HG02870 (cell line): ENCODE data around the gene TMEM250.
"Not testable (repeated sequence)": the region's sequence is repeated elsewhere in the genome, so short reads cannot be mapped to it uniquely, and the experiment has no call there.

Experiments used
- ATAC-seq: cut with Tn5 transposase; IDR thresholded peaks from one replicate; pipeline ENCODE4 v1.9.1; 2021; ENCODE audit warnings: mild to moderate bottlenecking, moderate library complexity; ENCODE audit not compliant: unreplicated experiment

Gene TMEM250

GRCh38 chr9:136118320-136119060 lies at the start of gene TMEM250:
Gene TMEM250, minus strand, starts transcription at chr9:136118875. Its CDS starts 1,975 bp downstream, at chr9:136116900.
- ATAC-seq, result peak; percentile 56

GRCh38 chr9:136163248-136163850 lies 44.7 kb upstream of the TMEM250 start:
- ATAC-seq, result no peak

- ATAC-seq, result no peak
These were observed 42.4 kb upstream of the TMEM250 start for GRCh38 chr9:136160995-136161610.

- ATAC-seq, result no peak
These were observed 41.7 kb upstream of the TMEM250 start for GRCh38 chr9:136160381-136160841.

GRCh38 chr9:136159851-136160250 lies 41.2 kb upstream of the TMEM250 start:
- ATAC-seq, result no peak

GRCh38 chr9:136157477-136158265 lies 39.0 kb upstream of the TMEM250 start:
- ATAC-seq, result no peak

GRCh38 chr9:136156209-136157120 lies 37.8 kb upstream of the TMEM250 start:
- no peak for ATAC-seq

- no peak for ATAC-seq
These were observed 36.9 kb upstream of the TMEM250 start for GRCh38 chr9:136155576-136155975.

- ATAC-seq, result no peak
These were observed 36.3 kb upstream of the TMEM250 start for GRCh38 chr9:136154943-136155342.

- ATAC-seq, result no peak
These were observed 34.8 kb upstream of the TMEM250 start for GRCh38 chr9:136153381-136154065.

- no peak for ATAC-seq
These were observed 34.3 kb upstream of the TMEM250 start for GRCh38 chr9:136152931-136153330.

- ATAC-seq, result no peak
These were observed 33.8 kb upstream of the TMEM250 start for GRCh38 chr9:136152543-136152866.

GRCh38 chr9:136151848-136152542 lies 33.3 kb upstream of the TMEM250 start:
- ATAC-seq, result no peak

GRCh38 chr9:136151214-136151804 lies 32.6 kb upstream of the TMEM250 start:
- no peak for ATAC-seq

- not testable (repeated sequence) for ATAC-seq
These were observed 32.1 kb upstream of the TMEM250 start for GRCh38 chr9:136150664-136151213.

- ATAC-seq, result no peak
These were observed 31.2 kb upstream of the TMEM250 start for GRCh38 chr9:136149853-136150252.

GRCh38 chr9:136149337-136149736 lies 30.7 kb upstream of the TMEM250 start:
- no peak for ATAC-seq

GRCh38 chr9:136148766-136149165 lies 30.1 kb upstream of the TMEM250 start:
- no peak for ATAC-seq
